Mesenchymal stem cell (in vitro differentiated cells and primary cell): ENCODE results near the gene PAX9.

Experiments used
- DNase-seq: peaks from one replicate; pipeline ENCODE4 v3.0.0-alpha.2; 2013
- H2AFZ ChIP-seq: one replicate; pipeline ENCODE4 v1.6.1; 2013; ENCODE audit warnings: low read depth, mild to moderate bottlenecking, control low read depth, inconsistent platforms, low read length, moderate library complexity
- H2AK5ac ChIP-seq: 2 replicates; pipeline ENCODE4 v1.6.1; 2013; ENCODE audit warnings: low read length, moderate library complexity, mild to moderate bottlenecking, inconsistent platforms; ENCODE audit not compliant: severe bottlenecking
- H2BK120ac ChIP-seq: one replicate; pipeline ENCODE4 v1.6.1; 2013; ENCODE audit warnings: low read depth, mild to moderate bottlenecking, inconsistent platforms, low read length, moderate library complexity
- H2BK12ac ChIP-seq, 2 experiments: one replicate each; pipeline ENCODE4 v1.6.1; 2013; ENCODE audit warnings: inconsistent platforms in 2 of 2, low read length in 2 of 2, mild to moderate bottlenecking in 2 of 2, moderate library complexity in 2 of 2, control low read depth in 1 of 2
- H2BK15ac ChIP-seq: one replicate; pipeline ENCODE4 v1.6.1; 2013; ENCODE audit warnings: mild to moderate bottlenecking, low read depth, inconsistent platforms; ENCODE audit not compliant: poor library complexity, severe bottlenecking
- H2BK5ac ChIP-seq: 2 replicates; pipeline ENCODE4 v1.6.1; 2013; ENCODE audit warnings: low read depth, mild to moderate bottlenecking, low read length, control low read depth, inconsistent platforms; ENCODE audit not compliant: poor library complexity, severe bottlenecking
- H3K14ac ChIP-seq, 2 experiments: one replicate each; pipeline ENCODE4 v1.6.1; 2013; ENCODE audit warnings: inconsistent platforms in 2 of 2, low read length in 2 of 2, control low read depth in 1 of 2, mild to moderate bottlenecking in 1 of 2, moderate library complexity in 1 of 2
- H3K18ac ChIP-seq, 2 experiments: one replicate each; pipeline ENCODE4 v1.6.1; 2013; ENCODE audit warnings: inconsistent platforms in 2 of 2, low read length in 2 of 2, control low read depth in 1 of 2, low read depth in 1 of 2, mild to moderate bottlenecking in 1 of 2
- H3K23ac ChIP-seq, 2 experiments: one replicate each; pipeline ENCODE4 v1.6.1; 2013; ENCODE audit warnings: inconsistent platforms in 2 of 2, low read length in 2 of 2, mild to moderate bottlenecking in 2 of 2, moderate library complexity in 2 of 2, control low read depth in 1 of 2
- H3K27ac ChIP-seq: 2 replicates; pipeline ENCODE4 v1.5.1; 2013; ENCODE audit warnings: mild to moderate bottlenecking, moderate library complexity, low read length, control low read depth, inconsistent platforms; ENCODE audit not compliant: poor library complexity, severe bottlenecking
- H3K27me3 ChIP-seq, 2 experiments: 2 replicates each; pipeline versions ENCODE4 v1.6.1 to v1.7.0; 2013; ENCODE audit warnings: low read length in 2 of 2, mild to moderate bottlenecking in 2 of 2, moderate library complexity in 2 of 2, control low read depth in 1 of 2, inconsistent platforms in 1 of 2; ENCODE audit not compliant: control insufficient read depth in 1 of 2, insufficient read depth in 1 of 2
- H3K36me3 ChIP-seq, 2 experiments: 2 replicates each; pipeline versions ENCODE4 v1.6.1 to v1.7.0; 2013; ENCODE audit warnings: low read length in 2 of 2, control low read depth in 1 of 2, inconsistent platforms in 1 of 2, low read depth in 1 of 2, mild to moderate bottlenecking in 1 of 2; ENCODE audit not compliant: insufficient read depth in 2 of 2, control insufficient read depth in 1 of 2
- H3K4ac ChIP-seq, 2 experiments: one replicate each; pipeline ENCODE4 v1.6.1; 2013; ENCODE audit warnings: inconsistent platforms in 2 of 2, low read length in 2 of 2, mild to moderate bottlenecking in 2 of 2, moderate library complexity in 2 of 2, control low read depth in 1 of 2, low read depth in 1 of 2
- H3K4me1 ChIP-seq: 2 replicates; pipeline ENCODE4 v1.6.1; 2013; ENCODE audit warnings: low read depth, low read length, control low read depth; ENCODE audit not compliant: control insufficient read depth, insufficient read depth
- H3K4me2 ChIP-seq: 2 replicates; pipeline ENCODE4 v1.6.1; 2013; ENCODE audit warnings: low read length, mild to moderate bottlenecking, inconsistent platforms; ENCODE audit not compliant: poor library complexity, severe bottlenecking
- H3K4me3 ChIP-seq, 2 experiments: 2 replicates each; pipeline versions ENCODE4 v1.5.1 to v1.7.0; 2013; ENCODE audit warnings: low read length in 2 of 2, mild to moderate bottlenecking in 2 of 2, control low read depth in 1 of 2, low read depth in 1 of 2; ENCODE audit not compliant: insufficient read depth in 1 of 2
- H3K79me1 ChIP-seq: replicated peaks from 2 replicates; pipeline ENCODE4 v1.6.1; 2013; ENCODE audit warnings: mild to moderate bottlenecking, control low read depth, low read length, inconsistent platforms; ENCODE audit not compliant: poor library complexity, severe bottlenecking
- H3K9ac ChIP-seq: 2 replicates; pipeline ENCODE4 v1.7.0; 2013; ENCODE audit warnings: mild to moderate bottlenecking, low read length, moderate library complexity
- H3K9me3 ChIP-seq: 2 replicates; pipeline ENCODE4 v1.7.0; 2013; ENCODE audit warnings: mild to moderate bottlenecking, low read length; ENCODE audit not compliant: control insufficient read depth
- H4K8ac ChIP-seq: one replicate; pipeline ENCODE4 v1.6.1; 2013; ENCODE audit warnings: inconsistent platforms, mild to moderate bottlenecking, low read length, moderate library complexity
- H4K91ac ChIP-seq: one replicate; pipeline ENCODE4 v1.6.1; 2013; ENCODE audit warnings: mild to moderate bottlenecking, low read length, inconsistent platforms
- whole genome bisulfite sequencing: methylation state at CpG from one replicate; pipeline ENCODE4 v1.1.7; 2013; ENCODE audit warnings: mixed read lengths; 5-methylcytosine and 5-hydroxymethylcytosine counted together

Gene PAX9

DNA sequence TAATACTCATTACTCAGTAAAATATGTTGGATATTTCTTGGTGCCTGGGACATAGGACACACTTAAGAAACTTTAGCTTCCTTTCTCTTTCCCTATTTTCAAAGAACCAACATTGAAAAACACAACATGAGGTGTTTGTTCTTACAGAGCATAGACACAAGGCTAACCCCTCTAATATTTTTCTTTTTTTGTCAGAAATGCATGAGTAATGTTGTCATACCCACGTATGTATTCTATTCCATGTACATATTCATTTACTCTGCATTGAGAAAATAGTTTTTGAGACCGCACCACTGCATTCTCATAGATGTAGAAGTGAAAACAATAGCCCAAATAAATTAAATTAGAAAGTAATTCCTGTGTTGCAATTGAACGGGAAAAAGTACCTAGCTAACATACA is 13.0 kb downstream of the PAX9 start:
- Histone ChIP-seq H3K14ac (no peak overlapping the region), H3K23ac (no peak overlapping the region), H3K36me3 (peaks cover 0 to 5% of the 10 kb centered on the region in 2 experiments), H3K4me2 (no peak overlapping the region), H2AFZ (no peak overlapping the region), H3K27ac (no peak overlapping the region), H3K4ac (no peak overlapping the region), H2BK5ac (no peak overlapping the region), H3K9me3 (no peaks in the 10 kb centered on the region), H2AK5ac (no peak overlapping the region), H3K4me1 (peaks cover 3% of the 10 kb centered on the region), H2BK15ac (no peak overlapping the region), H2BK120ac (no peak overlapping the region), H4K8ac (no peak overlapping the region), H3K79me1 (no peaks in the 10 kb centered on the region), H2BK12ac (no peak overlapping the region), H3K4me3 (no peak overlapping the region), H3K9ac (no peak overlapping the region), H3K27me3 (no peaks in the 10 kb centered on the region), H3K18ac (no peak overlapping the region), H4K91ac (no peak overlapping the region)
- WGBS: no CpG with 5 or more reads among the region's 3 CpGs
- no peak for DNase-seq

DNA sequence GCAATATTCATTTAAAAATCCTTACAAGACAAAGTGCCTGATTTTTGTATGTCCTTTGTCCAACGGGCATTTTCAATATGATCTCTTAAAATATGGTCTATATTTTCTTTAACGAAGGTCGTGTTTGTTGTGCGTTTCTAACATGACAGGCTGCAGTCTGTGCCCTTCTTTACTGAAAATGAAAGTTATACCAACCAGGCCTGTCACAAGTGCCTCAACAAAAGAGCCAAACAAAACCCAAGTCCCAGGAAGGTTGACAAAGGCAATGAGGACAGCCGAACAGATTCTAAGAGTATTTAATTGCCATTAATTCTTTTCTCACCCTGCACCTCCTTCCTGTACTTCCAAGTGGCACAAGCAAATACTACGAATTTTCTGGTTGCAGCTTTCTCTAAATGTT is 13.9 kb downstream of the PAX9 start:
- H2BK120ac ChIP-seq: no peak overlapping the region
- no peak overlapping the region for H2BK12ac ChIP-seq

DNA sequence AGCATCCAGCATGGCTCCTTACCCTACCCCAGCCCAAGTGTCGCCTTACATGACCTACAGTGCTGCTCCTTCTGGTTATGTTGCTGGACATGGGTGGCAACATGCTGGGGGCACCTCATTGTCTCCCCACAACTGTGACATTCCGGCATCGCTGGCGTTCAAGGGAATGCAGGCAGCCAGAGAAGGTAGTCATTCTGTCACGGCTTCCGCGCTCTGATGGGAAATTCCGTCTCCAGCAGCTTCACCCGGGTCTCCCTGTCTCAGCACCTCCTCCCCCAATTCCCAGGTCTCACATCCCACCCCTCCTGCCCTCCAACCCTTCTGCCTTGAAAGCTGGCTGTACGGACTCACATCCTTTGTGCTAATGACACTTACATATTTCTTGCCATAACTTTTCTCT is 14.6 kb downstream of the PAX9 start:
- 36% methylated on average over 10 of the region's 10 CpGs for WGBS
- H3K4ac ChIP-seq: no peak overlapping the region
- no peak overlapping the region for H4K91ac ChIP-seq
- H3K4me3 ChIP-seq: no peak overlapping the region
- H3K27ac ChIP-seq: no peak overlapping the region
- H2AFZ ChIP-seq: no peak overlapping the region
- DNase-seq: no peak
- H3K27me3 ChIP-seq: no peaks in the 10 kb centered on the region
- no peak overlapping the region for H3K14ac ChIP-seq
- no peaks in the 10 kb centered on the region for H3K9me3 ChIP-seq
- no peak overlapping the region for H3K4me2 ChIP-seq
- H2BK12ac ChIP-seq: no peak overlapping the region
- no peaks in the 10 kb centered on the region for H3K79me1 ChIP-seq
- no peak overlapping the region for H2BK5ac ChIP-seq
- H3K23ac ChIP-seq: peak overlapping the region in 1 of 2 experiments; percentile 83
- no peak overlapping the region for H2BK15ac ChIP-seq
- no peak overlapping the region for H3K9ac ChIP-seq
- no peak overlapping the region for H3K18ac ChIP-seq
- H3K36me3 ChIP-seq: peaks cover 0 to 5% of the 10 kb centered on the region in 2 experiments
- peaks cover 3% of the 10 kb centered on the region for H3K4me1 ChIP-seq
- no peak overlapping the region for H2AK5ac ChIP-seq
- no peak overlapping the region for H4K8ac ChIP-seq
- H2BK120ac ChIP-seq: no peak overlapping the region

More for the DNA sequence above, 13.9 kb downstream of the PAX9 start:
- Histone ChIP-seq H3K14ac (no peak overlapping the region), H3K4ac (no peak overlapping the region), H4K91ac (no peak overlapping the region), H3K23ac (no peak overlapping the region), H2BK15ac (no peak overlapping the region), H3K4me3 (no peak overlapping the region), H2AFZ (no peak overlapping the region), H3K27me3 (no peaks in the 10 kb centered on the region), H2AK5ac (no peak overlapping the region), H3K27ac (no peak overlapping the region), H3K18ac (no peak overlapping the region), H3K36me3 (peaks cover 0 to 5% of the 10 kb centered on the region in 2 experiments), H2BK5ac (no peak overlapping the region), H3K79me1 (no peaks in the 10 kb centered on the region), H3K4me1 (peaks cover 3% of the 10 kb centered on the region), H3K9me3 (no peaks in the 10 kb centered on the region), H4K8ac (no peak overlapping the region), H3K4me2 (no peak overlapping the region), H3K9ac (no peak overlapping the region)
- DNase-seq: no peak
- 90% methylated on average over 6 of the region's 6 CpGs for WGBS

DNA sequence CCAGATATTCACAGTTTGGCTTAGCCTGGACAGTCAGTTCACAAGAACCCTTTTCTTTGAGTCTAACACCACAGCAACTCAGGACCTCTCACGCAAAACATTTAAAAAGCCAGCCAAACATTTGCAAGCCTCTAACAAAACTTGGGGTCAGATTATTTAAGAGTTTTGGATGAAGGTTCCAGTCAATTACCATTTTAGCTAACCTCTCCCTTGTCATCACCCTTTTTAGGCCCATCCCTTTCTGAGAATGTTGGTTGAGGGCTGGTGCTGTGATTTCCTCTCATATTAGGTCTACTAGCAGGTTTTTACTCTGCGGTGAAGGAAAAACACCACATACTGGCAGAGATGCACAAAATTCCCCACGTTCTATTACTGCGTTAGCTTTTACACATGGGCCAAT is 20.7 kb downstream of the PAX9 start:
- no peak overlapping the region for H3K14ac ChIP-seq
- no peak overlapping the region for H3K4ac ChIP-seq
- no peaks in the 10 kb centered on the region for H3K9me3 ChIP-seq
- H3K27me3 ChIP-seq: no peaks in the 10 kb centered on the region
- no peak overlapping the region for H2BK15ac ChIP-seq
- H3K23ac ChIP-seq: no peak overlapping the region
- no peaks in the 10 kb centered on the region for H3K36me3 ChIP-seq
- no peaks in the 10 kb centered on the region for H3K4me1 ChIP-seq
- H3K4me3 ChIP-seq: no peak overlapping the region
- no peak overlapping the region for H3K4me2 ChIP-seq
- no peak overlapping the region for H4K8ac ChIP-seq
- no peak overlapping the region for H3K18ac ChIP-seq
- no peak overlapping the region for H2BK5ac ChIP-seq
- no peak overlapping the region for H2AK5ac ChIP-seq
- no peak overlapping the region for H4K91ac ChIP-seq
- H2BK120ac ChIP-seq: no peak overlapping the region
- H3K9ac ChIP-seq: no peak overlapping the region
- no peak overlapping the region for H2BK12ac ChIP-seq
- DNase-seq: no peak
- H2AFZ ChIP-seq: no peak overlapping the region
- WGBS: 100% methylated on average over 3 of the region's 4 CpGs
- no peak overlapping the region for H3K27ac ChIP-seq
- H3K79me1 ChIP-seq: no peaks in the 10 kb centered on the region
